HG02885 (cell line): Measurements from ENCODE around the gene PIK3R6.
"Not testable (repeated sequence)": the region's sequence is repeated elsewhere in the genome, so short reads cannot be mapped to it uniquely, and the experiment has no call there.

Source experiments
- ATAC-seq: cut with Tn5 transposase; IDR thresholded peaks from one replicate; pipeline ENCODE4 v1.9.1; 2021; ENCODE audit warnings: mild to moderate bottlenecking; ENCODE audit not compliant: unreplicated experiment, poor library complexity

PIK3R6 gene

DNA sequence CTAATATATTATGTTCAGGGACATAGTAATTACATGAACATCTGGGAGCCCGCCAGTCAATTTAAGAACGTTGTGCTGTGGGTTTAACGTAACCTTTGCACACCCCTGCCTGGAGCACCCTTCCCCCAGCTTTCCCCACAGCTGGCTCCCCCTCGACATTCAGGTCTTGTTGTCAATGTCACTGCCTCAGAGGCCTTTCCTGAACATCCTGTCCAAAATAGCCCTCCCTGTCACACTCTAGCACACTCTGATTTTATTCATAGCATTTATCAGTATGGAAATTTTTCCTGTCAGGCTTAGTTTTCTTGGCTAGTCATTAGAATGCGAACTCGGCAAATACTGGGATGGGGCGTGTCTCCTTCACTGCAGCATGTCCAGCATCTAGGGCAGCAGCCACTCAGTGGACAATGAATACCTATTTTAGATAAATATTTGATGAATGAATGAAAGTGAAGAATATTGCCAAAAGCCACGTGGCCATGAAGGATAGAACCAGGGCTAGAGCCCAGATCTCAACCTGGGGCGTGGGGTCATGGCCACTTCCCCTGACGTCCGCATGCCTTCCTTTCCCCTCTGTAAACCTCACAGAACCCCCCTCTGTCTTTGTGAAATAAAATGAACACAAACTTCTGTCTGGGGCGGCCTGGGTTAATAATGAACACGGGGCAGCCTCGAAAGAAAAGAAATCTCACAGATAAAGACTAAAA is 10.5 kb downstream of the PIK3R6 start:
- no peak for ATAC-seq

DNA sequence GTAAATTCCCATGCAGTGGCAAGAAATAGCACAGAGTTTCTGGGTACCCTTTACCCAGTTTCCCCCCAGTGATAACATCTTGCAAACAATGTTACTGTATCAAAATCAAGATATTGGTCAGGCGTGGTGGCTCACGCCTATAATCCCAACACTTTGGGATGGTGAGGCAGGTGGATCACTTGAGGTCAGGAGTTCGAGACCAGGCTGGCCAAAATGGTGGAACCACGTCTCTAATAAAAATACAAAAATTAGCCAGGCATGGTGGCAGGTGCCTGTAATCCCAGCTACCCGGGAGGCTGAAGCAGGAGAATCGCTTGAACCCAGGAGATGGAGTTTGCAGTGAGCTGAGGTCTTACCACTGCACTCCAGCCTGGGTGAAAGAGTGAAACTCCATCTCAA is 11.3 kb downstream of the PIK3R6 start:
- not testable (repeated sequence) for ATAC-seq

DNA sequence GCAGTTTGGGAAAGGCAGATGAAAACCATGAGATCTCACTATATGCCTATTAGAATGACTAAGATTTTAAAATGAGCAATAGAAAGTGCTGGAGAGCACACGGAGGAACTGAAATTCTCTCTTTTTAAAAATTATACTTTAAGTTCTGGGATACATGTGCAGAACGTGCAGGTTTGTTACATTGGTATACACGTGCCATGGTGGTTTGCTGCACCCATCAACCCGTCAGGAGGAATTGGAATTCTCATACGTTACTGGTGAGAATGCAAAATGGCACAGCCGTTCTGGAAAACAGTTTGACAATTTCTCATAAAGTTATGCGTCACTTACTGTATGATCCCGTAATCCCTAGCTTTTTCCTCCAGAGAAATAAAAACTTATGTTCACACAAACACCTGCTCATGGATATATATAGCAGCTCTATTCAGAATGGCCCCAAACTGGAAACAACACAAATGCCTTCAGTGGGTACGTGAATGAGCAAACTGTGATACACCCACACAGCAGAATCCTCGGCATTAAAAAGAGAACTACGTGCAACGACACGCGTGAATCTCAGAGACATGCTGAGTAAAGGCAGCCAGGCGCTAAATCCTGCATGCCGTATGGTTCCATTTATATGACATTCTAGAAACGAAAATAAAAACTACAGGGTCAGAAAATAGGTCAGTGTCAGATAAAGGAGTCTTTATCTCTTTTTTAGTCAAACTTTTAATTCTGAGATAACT is 11.8 kb downstream of the PIK3R6 start:
- peak; percentile 57 for ATAC-seq

DNA sequence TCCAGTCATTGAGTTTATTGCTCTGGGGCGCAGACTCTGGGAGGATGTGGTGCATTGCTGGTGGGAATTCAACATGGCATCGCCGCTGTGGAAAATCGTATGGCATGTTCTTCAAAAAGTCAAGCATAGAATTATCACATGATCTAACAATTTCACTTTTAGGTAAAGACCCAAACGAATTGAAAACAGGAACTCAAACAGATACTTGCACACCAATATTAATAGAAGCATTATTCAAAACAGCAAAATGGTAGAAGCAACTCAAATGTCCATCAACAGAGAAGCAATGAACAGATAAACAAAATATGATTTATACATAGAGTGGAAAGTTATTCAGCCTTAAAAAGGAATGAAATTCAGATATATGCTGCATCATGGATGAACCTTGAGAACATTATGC is 15.9 kb downstream of the PIK3R6 start:
- ATAC-seq = no peak

DNA sequence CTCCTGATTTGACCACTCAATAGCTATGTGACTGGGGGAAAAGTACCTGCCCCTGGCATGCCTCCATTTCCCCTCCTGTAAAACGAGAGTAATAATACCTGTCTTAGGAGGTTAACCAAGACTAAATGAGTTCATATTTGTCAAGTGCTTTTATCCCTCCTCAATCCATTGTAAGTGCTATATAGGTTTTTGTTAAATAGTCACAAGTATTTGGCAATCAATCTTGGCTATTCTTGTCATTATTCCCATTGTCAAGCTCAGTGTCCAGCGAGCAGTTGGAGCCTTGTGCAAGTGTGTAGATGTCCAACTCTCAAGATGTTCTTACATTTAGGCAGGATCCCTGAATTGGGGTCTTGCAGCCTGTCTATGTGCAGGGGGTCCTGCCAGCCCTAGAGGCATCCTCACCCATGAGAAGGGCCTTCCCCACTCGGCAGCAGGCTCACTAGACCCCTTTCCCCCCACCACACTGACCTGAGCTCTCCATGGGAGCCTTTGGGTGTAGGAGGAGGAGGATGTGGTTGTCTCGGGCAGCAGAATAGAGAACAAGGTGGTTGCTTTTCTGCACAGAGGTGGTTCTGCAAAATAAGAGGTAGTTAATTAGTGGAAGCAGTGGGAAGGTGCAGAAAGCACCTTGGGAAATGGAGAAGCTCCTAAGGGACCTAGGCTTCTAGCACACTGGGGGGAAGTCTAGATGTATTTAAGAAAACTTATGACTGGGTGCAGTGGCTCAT is 18.0 kb downstream of the PIK3R6 start:
- ATAC-seq = no peak

DNA sequence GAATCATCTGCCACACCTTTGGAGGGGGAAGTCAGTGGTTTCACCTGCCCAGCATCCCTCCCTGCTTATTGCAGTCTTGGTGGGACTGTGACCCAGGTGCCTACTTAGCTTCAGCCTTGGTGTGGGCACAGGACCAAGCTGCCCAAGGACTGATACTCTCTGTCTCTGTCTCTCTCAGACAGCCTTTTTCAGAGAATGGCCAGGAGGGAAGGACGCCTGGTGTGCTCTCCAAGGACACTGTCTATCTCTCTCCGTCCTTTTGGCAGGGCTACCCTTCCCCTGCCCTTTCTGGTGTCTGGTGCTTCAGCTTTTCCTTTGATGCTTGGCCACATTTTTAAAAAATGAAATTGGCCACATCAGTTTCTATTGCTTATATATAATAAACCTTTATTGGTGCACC is 19.6 kb downstream of the PIK3R6 start:
- no peak for ATAC-seq

DNA sequence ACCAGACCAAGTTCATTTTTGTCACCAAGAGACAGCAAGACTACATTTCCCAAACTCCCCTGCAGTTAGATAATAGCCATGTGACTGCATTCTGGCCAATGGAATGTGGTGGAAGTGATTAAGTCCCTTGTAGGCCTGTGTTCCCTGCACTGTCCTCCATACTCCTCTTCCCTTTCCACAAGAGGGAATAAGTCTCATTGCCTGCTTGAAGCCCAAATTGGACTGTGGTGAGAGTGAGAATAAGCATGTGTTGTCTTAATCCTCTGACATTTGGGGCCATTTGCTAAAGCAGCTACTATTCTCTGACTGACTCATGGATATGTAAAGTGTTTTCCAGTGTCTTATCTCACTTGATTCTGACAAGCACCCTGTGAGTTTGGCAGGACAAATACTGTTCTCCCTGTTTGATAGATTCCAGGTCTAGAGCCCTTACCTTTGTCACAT is 20.7 kb downstream of the PIK3R6 start:
- ATAC-seq = no peak

DNA sequence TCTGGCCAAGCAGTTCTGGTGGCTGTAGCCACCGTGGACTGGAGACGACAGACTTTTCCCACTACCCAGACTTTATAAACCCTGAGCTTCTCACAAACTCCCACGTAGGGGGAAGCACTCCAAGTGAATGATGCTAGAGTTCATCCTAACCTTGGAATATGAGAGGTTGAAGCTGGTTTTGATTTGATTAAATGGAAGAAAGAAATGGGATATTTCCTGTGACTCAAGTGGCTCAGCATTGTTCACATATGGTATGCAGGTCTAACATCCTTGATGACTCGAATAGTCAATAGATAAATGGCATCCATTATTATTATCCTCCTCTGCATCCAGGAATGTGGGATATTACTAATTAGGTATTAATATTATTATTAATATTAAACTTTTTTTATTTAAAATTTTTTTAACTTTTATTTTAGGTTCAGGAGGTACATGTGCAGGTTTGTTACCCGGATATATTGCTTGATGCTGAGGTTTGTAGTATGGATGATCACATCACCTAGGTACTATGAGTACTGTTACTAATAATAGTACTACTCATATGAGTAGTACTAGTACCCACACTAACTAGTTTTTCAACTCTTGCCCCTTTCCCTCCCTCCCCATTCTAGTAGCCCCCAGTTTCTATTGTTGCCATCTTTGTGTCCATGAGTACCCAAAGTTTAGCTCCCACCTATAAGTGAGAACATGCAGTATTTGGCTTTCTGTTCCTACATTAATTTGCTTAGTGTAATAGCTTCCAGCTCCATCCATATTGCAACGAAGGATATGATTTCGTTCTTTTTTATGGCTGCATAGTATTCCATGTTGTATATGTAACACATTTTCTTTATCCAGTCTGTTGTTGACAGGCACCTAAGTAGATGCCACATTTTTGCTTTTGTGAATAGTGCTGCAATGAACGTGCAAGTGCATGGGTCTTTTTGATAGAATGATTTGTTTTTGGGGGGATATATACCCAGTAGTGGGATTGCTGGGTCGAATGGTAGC is 22.9 kb downstream of the PIK3R6 start:
- no peak for ATAC-seq

DNA sequence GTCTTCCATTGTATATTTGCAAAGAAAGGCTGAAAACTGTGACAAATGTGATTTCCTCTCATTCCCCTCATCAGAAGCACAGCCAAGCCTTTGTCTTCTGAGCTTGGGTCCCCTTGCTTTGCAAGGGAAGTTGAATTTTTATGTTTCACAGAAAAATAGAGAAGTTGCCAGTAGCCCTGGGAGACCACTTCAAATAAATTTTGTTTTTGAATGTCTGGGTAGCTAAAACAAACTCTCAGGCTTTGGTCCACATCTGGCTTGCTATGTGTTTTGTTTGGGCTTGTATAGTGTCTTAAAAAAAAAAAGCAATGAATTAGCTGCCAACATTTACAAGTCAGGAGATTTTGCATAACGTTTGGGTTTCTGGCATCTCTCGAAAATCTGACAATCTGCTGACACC is 24.1 kb downstream of the PIK3R6 start:
- ATAC-seq = no peak

DNA sequence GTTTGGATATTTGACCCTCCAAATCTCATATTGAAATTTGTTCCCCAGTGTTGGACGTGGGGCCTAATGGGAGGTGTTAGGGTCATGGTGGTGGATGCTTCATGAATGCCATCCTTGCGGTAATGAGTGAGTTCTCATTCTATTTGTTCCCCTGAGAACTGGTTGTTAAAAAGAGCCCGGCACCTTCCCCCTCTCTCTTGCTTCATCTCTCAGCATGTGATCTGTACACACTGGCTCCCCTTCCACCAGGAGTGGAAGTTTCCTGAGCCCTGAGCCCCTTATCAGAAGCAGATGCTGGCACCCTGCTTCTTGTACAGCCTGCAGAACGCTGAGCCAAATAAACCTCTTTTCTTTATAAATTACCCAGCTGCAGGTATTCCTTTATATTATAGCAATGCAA is 25.6 kb downstream of the PIK3R6 start:
- ATAC-seq = no peak

DNA sequence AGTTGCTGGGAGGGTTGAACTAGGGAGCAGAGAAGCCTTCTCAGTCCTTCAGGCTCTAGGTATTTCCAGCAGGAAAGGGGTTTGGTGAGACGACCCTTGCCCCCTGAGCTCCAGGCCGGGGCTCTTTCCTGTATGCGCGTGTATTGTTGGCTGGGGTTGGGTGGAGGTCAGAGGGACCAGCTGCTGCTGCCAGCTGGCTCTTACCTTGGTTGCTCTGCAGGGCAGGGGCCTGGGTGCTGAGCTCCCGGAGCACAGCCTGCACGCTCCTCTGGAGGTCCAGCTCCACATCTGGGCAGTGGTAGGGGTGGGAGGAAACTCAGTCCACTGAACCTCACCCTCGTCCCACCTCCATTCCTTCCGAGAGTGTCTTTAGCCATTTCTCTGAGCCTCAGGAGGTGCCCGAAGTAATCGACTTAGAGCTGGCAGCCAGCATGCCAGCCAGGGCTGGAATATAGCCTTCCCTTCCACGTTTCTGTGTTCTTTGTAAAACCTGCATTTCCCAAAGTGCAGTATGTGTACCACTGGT is 28.0 kb downstream of the PIK3R6 start:
- ATAC-seq = no peak

DNA sequence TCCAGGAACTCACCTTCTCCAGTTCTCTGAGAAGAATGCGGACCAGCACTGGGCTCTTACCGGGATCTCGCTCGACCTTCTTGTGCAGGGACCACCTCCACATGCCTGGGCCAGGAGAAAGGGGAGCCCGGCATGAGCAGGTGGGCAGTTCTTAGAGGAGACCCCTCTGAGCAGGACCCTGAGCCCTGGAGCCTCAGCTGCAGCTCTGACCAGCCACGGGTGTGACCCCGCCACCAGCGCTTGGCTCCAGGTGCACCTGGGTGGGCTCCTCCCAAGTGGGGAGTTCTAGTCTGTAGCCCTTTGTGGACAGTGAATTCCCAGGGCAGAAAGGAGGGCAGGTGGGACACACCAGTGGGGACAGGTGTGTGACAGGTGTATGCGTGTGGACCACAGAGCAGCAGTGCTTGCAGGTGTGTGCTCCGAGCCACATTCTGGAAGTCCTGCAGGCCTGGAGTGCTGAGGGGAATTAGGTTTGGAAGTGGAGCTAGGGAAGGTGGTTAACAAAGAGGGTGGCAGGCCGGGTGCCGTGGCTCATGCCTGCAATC is 28.9 kb downstream of the PIK3R6 start:
- ATAC-seq = no peak

DNA sequence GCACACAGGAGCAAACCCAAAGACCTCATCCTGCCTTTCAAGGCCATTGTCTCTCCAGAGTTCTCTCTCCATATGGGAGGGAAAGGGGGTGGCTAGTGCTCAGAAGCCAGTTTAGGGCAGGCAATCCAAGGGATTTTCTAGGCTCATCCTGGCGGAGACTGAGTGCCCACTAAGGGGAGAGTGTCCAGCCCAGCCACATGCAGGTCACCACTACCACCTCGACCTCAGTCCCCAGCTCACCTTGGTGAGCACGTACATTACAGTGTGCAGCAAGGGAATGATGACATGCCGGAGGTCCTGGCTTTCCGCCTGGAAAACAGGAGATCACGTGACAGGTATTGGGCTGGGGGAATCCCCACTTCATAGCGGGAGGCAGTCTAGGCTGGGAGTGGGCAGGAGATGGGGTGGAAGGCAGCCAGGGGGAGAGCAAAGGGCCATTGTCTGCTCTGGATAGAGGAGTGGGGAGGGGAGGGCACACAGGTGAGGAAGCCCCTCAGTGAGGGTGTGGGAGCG is 29.9 kb downstream of the PIK3R6 start:
- ATAC-seq = no peak

DNA sequence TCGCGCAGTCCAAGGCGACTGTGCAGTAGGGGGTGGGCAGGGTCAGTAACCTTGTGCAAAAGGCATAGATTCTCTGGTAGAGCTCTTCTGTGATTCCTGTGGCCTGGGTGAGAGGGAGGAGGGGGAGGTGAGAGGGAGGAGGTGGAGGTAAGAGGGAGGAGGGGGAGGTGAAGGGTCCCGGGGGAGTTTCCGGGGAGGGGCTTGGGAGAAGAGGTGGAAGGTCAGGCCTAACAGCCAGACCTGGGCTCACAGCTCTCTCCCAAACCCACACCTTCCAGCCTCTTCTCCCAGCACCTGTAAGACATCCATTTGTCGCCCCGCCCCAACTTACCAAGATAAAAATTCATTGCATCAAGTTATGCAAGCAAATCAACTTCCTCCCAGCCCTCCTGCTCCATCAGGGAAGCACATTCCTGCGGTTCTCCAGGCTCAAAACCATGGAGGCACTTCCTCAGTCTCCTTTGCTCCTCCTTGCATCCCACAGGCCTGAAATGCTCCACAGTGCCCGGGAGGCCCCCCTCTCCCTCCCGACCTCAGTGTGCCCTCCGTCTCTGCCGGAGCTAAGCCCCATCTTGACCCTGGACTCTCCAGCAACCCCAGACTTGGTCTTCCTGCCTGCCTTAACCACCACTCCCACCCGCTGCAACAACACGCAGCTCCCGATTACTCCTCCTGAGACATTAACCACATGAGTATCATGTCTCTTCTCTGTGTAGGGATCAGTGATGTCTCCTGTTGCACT is 30.5 kb downstream of the PIK3R6 start:
- no peak for ATAC-seq

DNA sequence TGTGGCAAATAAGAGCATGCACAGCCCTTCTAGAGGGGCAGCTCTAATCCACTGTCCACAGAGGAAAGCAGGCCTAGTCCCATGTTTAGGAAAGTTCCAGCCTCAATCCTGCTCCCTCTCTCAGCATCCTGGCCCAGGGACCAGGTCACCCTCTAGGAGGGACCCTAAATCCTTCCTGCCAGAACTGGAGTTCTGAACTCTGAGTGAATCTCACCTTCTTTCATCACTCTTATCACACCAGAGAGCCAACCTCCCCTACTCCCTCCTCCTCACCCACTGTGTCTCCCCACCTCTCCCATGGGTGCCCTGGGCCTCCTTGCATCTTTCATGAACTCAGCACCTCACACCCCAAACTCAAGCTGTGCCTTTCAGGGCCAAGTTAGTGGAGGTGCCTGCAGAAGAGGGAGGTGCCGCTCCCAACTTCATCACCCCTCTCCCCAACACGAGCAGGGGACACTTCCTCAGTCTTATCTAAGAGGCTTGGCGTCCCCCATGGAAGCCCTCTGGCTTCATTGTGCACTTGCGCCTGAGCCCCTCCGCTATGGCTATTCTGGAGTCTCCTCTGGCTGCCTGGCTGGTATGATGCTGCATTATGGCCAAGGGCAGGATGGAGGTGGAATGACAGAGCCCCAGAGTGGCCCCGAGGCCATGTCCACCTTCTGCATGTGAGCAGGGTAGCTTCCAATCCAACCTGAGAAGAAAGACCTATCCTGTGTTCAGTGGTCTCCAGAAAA is 31.7 kb downstream of the PIK3R6 start:
- ATAC-seq = no peak

DNA sequence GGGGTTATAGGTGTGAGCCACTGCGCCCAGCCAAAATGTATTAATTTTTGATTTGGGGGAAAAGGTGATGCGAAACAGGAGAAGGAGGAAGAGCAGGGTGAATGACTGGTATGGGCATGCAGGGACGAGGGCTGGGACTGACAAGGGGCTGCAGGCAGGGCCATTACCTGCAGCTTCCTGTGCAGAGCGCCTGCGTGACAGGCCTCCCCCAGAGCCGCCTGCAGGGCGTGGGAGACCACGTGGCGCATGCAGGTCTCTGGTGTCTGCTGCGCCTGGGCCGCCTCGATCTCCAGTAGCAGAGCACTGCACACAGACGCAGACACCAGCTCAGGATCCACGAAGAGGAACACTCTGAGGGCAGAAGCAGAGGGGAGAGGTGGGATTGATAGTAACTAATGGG is 32.4 kb downstream of the PIK3R6 start:
- ATAC-seq = no peak

DNA sequence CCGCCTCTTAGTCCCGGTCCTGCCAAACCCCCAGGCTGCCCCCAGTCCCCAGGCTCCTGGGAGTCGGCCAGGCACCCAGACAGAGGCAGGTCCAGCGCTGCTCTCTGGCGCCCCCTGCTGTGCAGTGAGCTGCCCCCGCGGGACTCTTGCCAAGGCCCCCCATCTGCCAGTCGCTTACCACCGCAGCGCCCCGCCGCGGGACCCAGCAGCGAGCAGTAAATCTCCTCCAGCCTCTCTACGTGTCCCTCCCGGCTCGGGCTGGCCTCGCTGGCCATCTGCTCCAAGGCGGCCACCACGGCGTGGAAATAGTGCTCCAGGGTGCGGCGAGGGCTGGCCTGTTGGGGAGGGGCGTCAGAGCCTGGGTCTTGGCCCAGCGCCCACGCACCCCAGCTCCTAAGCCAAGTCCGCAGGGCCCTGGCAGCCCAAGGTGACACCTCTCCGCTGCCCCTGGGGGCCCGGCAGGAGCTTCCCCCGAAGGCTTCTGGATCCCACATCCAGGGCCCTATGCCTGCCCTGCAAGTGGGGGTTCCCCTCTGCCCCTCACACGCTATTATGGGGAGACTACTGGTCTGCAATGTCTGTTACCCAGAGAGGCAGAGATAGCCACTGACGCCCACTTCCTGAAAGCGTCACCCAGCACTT is 34.6 kb downstream of the PIK3R6 start:
- ATAC-seq = no peak
